CD4-positive, alpha-beta T cell treated with Interleukin-6 for 4 hours (primary cell): ENCODE data around the gene DOK6.
A peak's percentile ranks its signal among the peaks of the same experiment; 100 is the strongest.
"Not testable (repeated sequence)": the region's sequence is repeated elsewhere in the genome, so short reads cannot be mapped to it uniquely, and the experiment has no call there.

Experiments used
- DNase-seq: peaks from one replicate; pipeline ENCODE4 v3.0.0-alpha.2; 2020; ENCODE audit warnings: mixed read lengths

DOK6 gene

GRCh38 chr18:69819460-69819859 is 418.8 kb downstream of the DOK6 start:
- no peak for DNase-seq

GRCh38 chr18:69820538-69820937 is 419.9 kb downstream of the DOK6 start:
- DNase-seq, result no peak

GRCh38 chr18:69830189-69830588 is 429.5 kb downstream of the DOK6 start:
- no peak for DNase-seq

- not testable (repeated sequence) for DNase-seq
These were observed 434.3 kb downstream of the DOK6 start for GRCh38 chr18:69834980-69835379.

GRCh38 chr18:69838003-69838402 is 437.3 kb downstream of the DOK6 start:
- DNase-seq, result no peak

- DNase-seq, result peak; percentile 3
These were observed 438.1 kb downstream of the DOK6 start for GRCh38 chr18:69838620-69839411.

GRCh38 chr18:69839497-69839896 is 438.8 kb downstream of the DOK6 start:
- DNase-seq, result no peak

- DNase-seq, result no peak
These were observed 439.3 kb downstream of the DOK6 start for GRCh38 chr18:69840001-69840400.

GRCh38 chr18:69840445-69840844 is 439.8 kb downstream of the DOK6 start:
- no peak for DNase-seq

GRCh38 chr18:69841117-69841516 is 440.4 kb downstream of the DOK6 start:
- DNase-seq, result no peak

GRCh38 chr18:69843015-69843414 is 442.3 kb downstream of the DOK6 start:
- no peak for DNase-seq

GRCh38 chr18:69844656-69845055 is 444.0 kb downstream of the DOK6 start:
- DNase-seq, result no peak

- DNase-seq, result no peak
These were observed 445.2 kb downstream of the DOK6 start for GRCh38 chr18:69845593-69846506.

GRCh38 chr18:69853051-69853450 is 452.4 kb downstream of the DOK6 start:
- DNase-seq, result no peak

GRCh38 chr18:69854455-69854854 is 453.8 kb downstream of the DOK6 start:
- no peak for DNase-seq

GRCh38 chr18:69858897-69859296 is 458.2 kb downstream of the DOK6 start:
- DNase-seq, result no peak

- not testable (repeated sequence) for DNase-seq
These were observed 464.1 kb downstream of the DOK6 start for GRCh38 chr18:69864802-69865201.

- DNase-seq, result no peak
These were observed 465.1 kb downstream of the DOK6 start for GRCh38 chr18:69865776-69866175.

GRCh38 chr18:69866212-69866611 is 465.5 kb downstream of the DOK6 start:
- no peak for DNase-seq

GRCh38 chr18:69870736-69871135 is 470.0 kb downstream of the DOK6 start:
- no peak for DNase-seq

GRCh38 chr18:69871363-69871762 is 470.7 kb downstream of the DOK6 start:
- DNase-seq, result no peak

- DNase-seq, result no peak
These were observed 472.0 kb downstream of the DOK6 start for GRCh38 chr18:69872661-69873060.

GRCh38 chr18:69874058-69874457 is 473.4 kb downstream of the DOK6 start:
- no peak for DNase-seq

- no peak for DNase-seq
These were observed 475.8 kb downstream of the DOK6 start for GRCh38 chr18:69876490-69876889.
